ENCODE measurements around the gene CCDC159.

- TF ChIP-seq EP300 (IDR thresholded peaks at IDR 0.05; ENCODE audit: borderline replicate concordance) = no peak
- no peak for TF ChIP-seq RAD21 (IDR thresholded peaks at IDR 0.05; ENCODE audit: low read depth)
- no peak for TF ChIP-seq NFIC (IDR thresholded peaks at IDR 0.05)
- TF ChIP-seq ZBTB7A (IDR thresholded peaks at IDR 0.05; ENCODE audit: low read depth) = no peak
- TF ChIP-seq, protein P1, sequence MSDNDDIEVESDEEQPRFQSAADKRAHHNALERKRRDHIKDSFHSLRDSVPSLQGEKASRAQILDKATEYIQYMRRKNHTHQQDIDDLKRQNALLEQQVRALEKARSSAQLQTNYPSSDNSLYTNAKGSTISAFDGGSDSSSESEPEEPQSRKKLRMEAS (IDR thresholded peaks at IDR 0.05) = peak; percentile 72; the same call in 1 of the 2 replicates
- TF ChIP-seq TCF12 (IDR thresholded peaks at IDR 0.05; ENCODE audit: low read depth) = no peak
- TF ChIP-seq REST (IDR thresholded peaks at IDR 0.05; ENCODE audit: low read depth) = no peak
- no peak for TF ChIP-seq TEAD4 (IDR thresholded peaks at IDR 0.05)
- no peak for TF ChIP-seq CEBPB (IDR thresholded peaks at IDR 0.05)
Observed at GRCh38 chr19:11355160-11356073, 9.1 kb downstream of the CCDC159 start, which contains the start of gene PLPPR2.
